AG04450 (cell line): Measurements from ENCODE around the gene TENT5A. TPM values are rescaled to one million over a fixed set of nuclear protein-coding genes. Genes with fewer than 3 reads are reported as not detected.

ENCODE experiments used
- CTCF ChIA-PET: fragments of 300-600, 350-600 bp; formaldehyde crosslinking; extraction: SDS; loops from one replicate; lab custom pipeline; 2022; ENCODE audit warnings: antibody characterized with exemption, inconsistent platforms; lab: Charles Lee
- POLR2A ChIA-PET: fragments of 350-600 bp; formaldehyde crosslinking; extraction: SDS; loops from one replicate; lab custom pipeline; 2021; ENCODE audit warnings: antibody characterized with exemption, inconsistent platforms; lab: Yijun Ruan, JAX
- DNase-seq: peaks from one replicate; pipeline ENCODE4 v3.0.0-alpha.2; 2011; ENCODE audit warnings: low read depth, low spot score
- H3K27ac ChIP-seq: one replicate; pipeline ENCODE4 v1.5.1; 2012; ENCODE audit warnings: low read depth, low read length, control low read depth
- H3K27me3 ChIP-seq: one replicate; pipeline ENCODE4 v1.6.0; 2012; ENCODE audit warnings: low read length; ENCODE audit not compliant: control insufficient read depth, insufficient read depth
- H3K4me3 ChIP-seq: 2 replicates; pipeline ENCODE4 v1.5.1; 2011; ENCODE audit warnings: mild to moderate bottlenecking, low read depth, low read length, control low read depth
- H3K9me3 ChIP-seq: 2 replicates; pipeline ENCODE4 v1.5.1; 2012; ENCODE audit warnings: low read length; ENCODE audit not compliant: control insufficient read depth, insufficient read depth
- CTCF ChIP-seq: IDR thresholded peaks from 2 replicates; pipeline ENCODE4 v1.5.1; 2011; ENCODE audit warnings: low read depth, low read length, control low read depth, inconsistent platforms
- polyA plus RNA-seq: library from polyadenylated mRNA; depleted of rRNA; stranded (reverse); fragments of >200 nt; gene quantifications from 2 replicates; pipeline ENCODE4 v1.2.3, GENCODE V29; 2011

The TENT5A gene
- polyA plus RNA-seq, 1 experiment: 14.0 TPM

- Histone ChIP-seq H3K27me3 (no peaks in the 10 kb centered on the region), H3K9me3 (no peaks in the 10 kb centered on the region), H3K27ac (no peak overlapping the region), H3K4me3 (no peak overlapping the region)
- POLR2A ChIA-PET: no interaction called here
- no peak for DNase-seq
- TF ChIP-seq CTCF: no peak
- CTCF ChIA-PET: no interaction called here
Measured at GRCh38 chr6:81727876-81728517, 24.5 kb downstream of the TENT5A start.

DNA sequence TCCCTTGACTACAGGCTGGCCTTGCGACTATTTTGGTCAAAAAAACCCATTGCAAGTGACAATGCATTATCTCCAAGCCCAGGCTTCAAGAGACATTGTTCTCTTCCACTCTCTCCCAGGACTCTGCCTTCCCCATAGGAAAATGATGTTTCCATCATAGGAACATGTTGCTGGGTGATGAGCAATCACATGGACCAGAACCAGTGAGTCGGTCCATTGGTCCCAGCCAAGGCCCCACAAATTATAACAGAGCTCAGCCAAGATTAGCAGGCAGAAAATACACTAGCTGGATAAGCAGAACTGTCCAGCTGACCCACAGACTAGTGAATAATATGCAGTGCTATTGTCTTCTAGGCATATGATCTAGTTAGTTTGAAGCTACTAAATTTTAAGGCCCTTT lies 27.4 kb downstream of the TENT5A start:
- ChIA-PET CTCF (no interaction called here), POLR2A (no interaction called here)
- no peak overlapping the region for H3K27ac ChIP-seq
- TF ChIP-seq CTCF: no peak
- no peaks in the 10 kb centered on the region for H3K27me3 ChIP-seq
- DNase-seq: no peak
- no peak overlapping the region for H3K4me3 ChIP-seq
- no peaks in the 10 kb centered on the region for H3K9me3 ChIP-seq

- no peak for TF ChIP-seq CTCF
- ChIA-PET CTCF (interaction anchor here (0.6 kb wide), 1 partner anchor 191 kb away, joined by 3 read pairs; no protein-coding TSS in a partner anchor), POLR2A (no interaction called here)
- no peaks in the 10 kb centered on the region for H3K27me3 ChIP-seq
- H3K9me3 ChIP-seq: no peaks in the 10 kb centered on the region
- no peak for DNase-seq
- no peak overlapping the region for H3K4me3 ChIP-seq
- H3K27ac ChIP-seq: no peak overlapping the region
Measured at GRCh38 chr6:81722506-81723223, 29.8 kb downstream of the TENT5A start.

- TF ChIP-seq CTCF: no peak
- H3K9me3 ChIP-seq: no peaks in the 10 kb centered on the region
- no peak overlapping the region for H3K4me3 ChIP-seq
- no peak overlapping the region for H3K27ac ChIP-seq
- POLR2A ChIA-PET: no interaction called here
- H3K27me3 ChIP-seq: no peaks in the 10 kb centered on the region
- no peak for DNase-seq
- CTCF ChIA-PET: no interaction called here
Measured at GRCh38 chr6:81720427-81720826, 32.1 kb downstream of the TENT5A start.

DNA sequence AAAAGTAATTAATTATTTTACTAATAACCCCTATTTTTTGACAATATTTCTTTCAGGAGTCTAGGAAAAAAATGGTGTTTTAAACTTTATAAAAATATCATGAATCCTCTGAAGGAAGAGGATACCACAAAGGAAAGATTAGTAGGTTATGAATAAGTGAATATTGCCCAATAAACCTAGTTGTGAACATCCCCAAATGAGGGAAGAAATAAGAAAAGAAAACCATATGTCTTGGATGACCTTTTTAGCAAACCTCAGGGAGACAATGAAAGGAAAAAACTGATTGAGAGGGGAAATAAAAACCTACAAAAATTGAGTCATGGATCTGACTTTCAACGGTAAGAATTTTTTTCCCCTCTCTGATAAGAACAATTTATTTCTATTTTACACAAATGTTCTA lies 34.4 kb downstream of the TENT5A start:
- Histone ChIP-seq H3K4me3 (no peak overlapping the region), H3K27ac (no peak overlapping the region), H3K27me3 (no peaks in the 10 kb centered on the region), H3K9me3 (no peaks in the 10 kb centered on the region)
- ChIA-PET CTCF (no interaction called here), POLR2A (no interaction called here)
- DNase-seq: no peak
- no peak for TF ChIP-seq CTCF
